Measurements from ENCODE around the gene DCAF6.

DNA sequence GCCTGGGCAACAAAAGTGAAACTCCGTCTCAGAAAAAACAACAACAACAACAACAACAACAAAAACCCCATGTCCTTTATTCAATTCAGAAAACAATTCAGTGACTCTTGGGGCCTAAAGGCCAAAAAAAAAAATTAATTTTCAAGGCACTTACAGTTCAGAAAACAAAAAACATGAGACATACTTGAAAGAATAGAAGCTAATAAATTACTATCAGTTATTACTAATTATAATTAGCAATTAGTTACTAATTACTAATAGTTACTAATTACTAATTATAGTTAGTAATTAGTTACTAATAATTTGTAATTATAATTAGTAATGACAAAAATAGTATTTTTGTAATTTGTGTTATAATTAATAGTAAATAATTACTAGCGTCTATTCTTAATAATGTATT lies 57.2 kb downstream of the DCAF6 start:
- TF ChIP-seq POLR2A (IDR thresholded peaks at IDR 0.05): no peak
- TF ChIP-seq, protein P1, sequence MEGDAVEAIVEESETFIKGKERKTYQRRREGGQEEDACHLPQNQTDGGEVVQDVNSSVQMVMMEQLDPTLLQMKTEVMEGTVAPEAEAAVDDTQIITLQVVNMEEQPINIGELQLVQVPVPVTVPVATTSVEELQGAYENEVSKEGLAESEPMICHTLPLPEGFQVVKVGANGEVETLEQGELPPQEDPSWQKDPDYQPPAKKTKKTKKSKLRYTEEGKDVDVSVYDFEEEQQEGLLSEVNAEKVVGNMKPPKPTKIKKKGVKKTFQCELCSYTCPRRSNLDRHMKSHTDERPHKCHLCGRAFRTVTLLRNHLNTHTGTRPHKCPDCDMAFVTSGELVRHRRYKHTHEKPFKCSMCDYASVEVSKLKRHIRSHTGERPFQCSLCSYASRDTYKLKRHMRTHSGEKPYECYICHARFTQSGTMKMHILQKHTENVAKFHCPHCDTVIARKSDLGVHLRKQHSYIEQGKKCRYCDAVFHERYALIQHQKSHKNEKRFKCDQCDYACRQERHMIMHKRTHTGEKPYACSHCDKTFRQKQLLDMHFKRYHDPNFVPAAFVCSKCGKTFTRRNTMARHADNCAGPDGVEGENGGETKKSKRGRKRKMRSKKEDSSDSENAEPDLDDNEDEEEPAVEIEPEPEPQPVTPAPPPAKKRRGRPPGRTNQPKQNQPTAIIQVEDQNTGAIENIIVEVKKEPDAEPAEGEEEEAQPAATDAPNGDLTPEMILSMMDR (IDR thresholded peaks at IDR 0.05): no peak
